ENCODE data around the gene CD163L1. TPM values are rescaled to one million over a fixed set of nuclear protein-coding genes. Genes with fewer than 3 reads are reported as not detected.

Gene CD163L1
- total RNA-seq: 1 to 10 TPM in 3 of 4 donors, under 1 TPM in 1; 0.20 to 6.4 (median 3.2) TPM

DNA sequence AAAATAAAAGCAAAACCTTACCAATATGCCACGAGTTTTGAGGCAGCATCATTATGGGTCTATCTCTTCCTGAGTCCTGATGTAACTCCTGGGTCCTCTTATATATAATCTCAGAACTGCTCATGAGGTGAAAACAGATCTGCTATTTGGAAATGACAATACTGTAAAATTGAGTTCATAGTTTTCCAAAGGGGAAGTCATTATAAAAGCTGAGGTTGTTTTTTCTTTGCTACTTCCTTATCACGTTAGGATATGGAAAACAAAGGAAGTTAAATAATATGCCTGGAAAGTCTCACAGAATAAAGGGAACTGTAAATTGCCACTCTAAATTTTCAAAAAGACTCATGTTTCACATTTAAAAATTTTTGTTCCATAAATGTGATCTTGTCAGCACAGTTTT, at the start of gene CD163L1:
Gene CD163L1, minus strand, starts transcription at position 78 of the 400 bp plus-strand sequence. Its CDS starts 26 bp downstream, at position 52.
- Histone ChIP-seq H3K4me3 (no peak within 1 kb of the TSS), H3K9me3 (no peaks in the 10 kb centered on the region), H3K36me3 (no peaks in the 10 kb centered on the region), H3K4me1 (peaks cover 0 to 3% (median 0%) of the 10 kb centered on the region in 4 donors), H3K27me3 (peaks cover 18% of the 10 kb centered on the region), H3K27ac (peak within 1 kb of the TSS in 2 of 4 donors; percentile 7 to 12)
- 21 to 35% methylated on average over 2 of the region's 2 CpGs for WGBS, 2 donors (ENCODE audit: low coverage in 1 of 2)
- in situ Hi-C loops (cut with MboI; ENCODE audit: low pct_ligation_motif_present in 1 of 4, low pct_unique_long_range_greater_than_20kb in 1 of 4, low sequenced_read_pairs in 3 of 4): no loop called here
- TF ChIP-seq EP300 (IDR thresholded peaks at IDR 0.05; ENCODE audit: low read depth): no peak
- TF ChIP-seq POLR2A (IDR thresholded peaks at IDR 0.05): peak; percentile 22
- intact Hi-C loops (cut with DNase I; ENCODE audit: low total_unique reads): no loop called here
- no peak for DNase-seq

DNA sequence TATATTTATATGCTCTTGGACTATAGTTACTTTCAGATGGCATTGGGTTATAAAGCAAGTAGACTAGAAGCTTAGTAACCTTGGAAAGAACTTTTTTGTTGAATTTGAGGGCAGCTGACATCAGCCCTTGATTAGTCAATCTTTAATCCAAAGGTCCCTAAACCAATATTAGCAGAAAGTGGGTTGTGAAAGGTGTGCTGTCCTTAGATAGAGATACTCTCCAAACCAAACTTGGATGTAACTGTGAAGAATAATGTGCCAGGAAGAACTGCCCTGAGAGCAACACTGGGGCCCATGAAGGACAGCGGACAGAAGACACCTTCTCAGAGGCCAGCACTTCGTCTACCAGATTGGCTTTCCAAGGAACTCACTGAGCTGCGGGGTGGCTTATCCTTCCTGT, 49.1 kb upstream of the CD163L1 start:
- intact Hi-C loops (cut with DNase I; ENCODE audit: low total_unique reads): no loop called here
- H3K36me3 ChIP-seq: no peaks in the 10 kb centered on the region
- no peaks in the 10 kb centered on the region for H3K9me3 ChIP-seq
- TF ChIP-seq, protein P1, sequence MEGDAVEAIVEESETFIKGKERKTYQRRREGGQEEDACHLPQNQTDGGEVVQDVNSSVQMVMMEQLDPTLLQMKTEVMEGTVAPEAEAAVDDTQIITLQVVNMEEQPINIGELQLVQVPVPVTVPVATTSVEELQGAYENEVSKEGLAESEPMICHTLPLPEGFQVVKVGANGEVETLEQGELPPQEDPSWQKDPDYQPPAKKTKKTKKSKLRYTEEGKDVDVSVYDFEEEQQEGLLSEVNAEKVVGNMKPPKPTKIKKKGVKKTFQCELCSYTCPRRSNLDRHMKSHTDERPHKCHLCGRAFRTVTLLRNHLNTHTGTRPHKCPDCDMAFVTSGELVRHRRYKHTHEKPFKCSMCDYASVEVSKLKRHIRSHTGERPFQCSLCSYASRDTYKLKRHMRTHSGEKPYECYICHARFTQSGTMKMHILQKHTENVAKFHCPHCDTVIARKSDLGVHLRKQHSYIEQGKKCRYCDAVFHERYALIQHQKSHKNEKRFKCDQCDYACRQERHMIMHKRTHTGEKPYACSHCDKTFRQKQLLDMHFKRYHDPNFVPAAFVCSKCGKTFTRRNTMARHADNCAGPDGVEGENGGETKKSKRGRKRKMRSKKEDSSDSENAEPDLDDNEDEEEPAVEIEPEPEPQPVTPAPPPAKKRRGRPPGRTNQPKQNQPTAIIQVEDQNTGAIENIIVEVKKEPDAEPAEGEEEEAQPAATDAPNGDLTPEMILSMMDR (IDR thresholded peaks at IDR 0.05): no peak
- no peak for TF ChIP-seq POLR2AphosphoS5 (IDR thresholded peaks at IDR 0.05)
- TF ChIP-seq POLR2A (IDR thresholded peaks at IDR 0.05): no peak
- TF ChIP-seq EP300 (IDR thresholded peaks at IDR 0.05; ENCODE audit: low read depth): no peak
- no peaks in the 10 kb centered on the region for H3K27me3 ChIP-seq
- no peaks in the 10 kb centered on the region for H3K4me1 ChIP-seq
- H3K4me3 ChIP-seq: no peak overlapping the region
- in situ Hi-C loops (cut with MboI; ENCODE audit: low pct_ligation_motif_present in 1 of 4, low pct_unique_long_range_greater_than_20kb in 1 of 4, low sequenced_read_pairs in 3 of 4): no loop called here
- no peak overlapping the region for H3K27ac ChIP-seq
- no peak for DNase-seq
- WGBS, 2 donors (ENCODE audit: low coverage in 1 of 2): 84% methylated on average over 3 of the region's 3 CpGs; no CpG with 5 or more reads in 1 of the 2 donors

DNA sequence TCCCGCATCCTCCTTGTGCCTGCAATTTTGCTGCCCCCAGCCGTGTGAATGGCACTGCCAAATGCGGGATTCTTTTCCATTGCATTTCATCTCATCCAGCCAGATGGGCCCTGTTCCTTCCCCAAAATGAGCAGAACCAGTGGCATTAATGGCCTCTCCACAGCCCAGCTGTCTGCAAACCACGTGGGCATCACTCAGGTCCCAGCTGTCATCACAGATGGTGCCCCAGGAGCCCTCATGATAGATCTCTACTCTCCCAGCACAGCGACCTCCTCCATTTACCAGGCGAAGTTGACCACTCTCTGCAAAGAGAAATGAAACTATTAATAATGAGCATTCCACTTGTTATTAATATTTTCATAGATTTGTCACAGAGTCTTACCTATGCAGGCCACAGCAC, 42.6 kb upstream of the CD163L1 start:
- no peak overlapping the region for H3K4me3 ChIP-seq
- no peak for DNase-seq
- H3K27ac ChIP-seq: no peak overlapping the region
- TF ChIP-seq POLR2A (IDR thresholded peaks at IDR 0.05) (no peak), POLR2AphosphoS5 (IDR thresholded peaks at IDR 0.05) (no peak), EP300 (IDR thresholded peaks at IDR 0.05; ENCODE audit: low read depth) (no peak)
- TF ChIP-seq, protein P1 (IDR thresholded peaks at IDR 0.05): no peak
- H3K9me3 ChIP-seq: no peaks in the 10 kb centered on the region
- intact Hi-C loops (cut with DNase I; ENCODE audit: low total_unique reads) (no loop called here), in situ Hi-C loops (cut with MboI; ENCODE audit: low pct_ligation_motif_present in 1 of 4, low pct_unique_long_range_greater_than_20kb in 1 of 4, low sequenced_read_pairs in 3 of 4) (no loop called here)
- H3K27me3 ChIP-seq: no peaks in the 10 kb centered on the region
- WGBS, 2 donors (ENCODE audit: low coverage in 1 of 2): 66% methylated on average over 6 of the region's 6 CpGs; no CpG with 5 or more reads in 1 of the 2 donors
- H3K4me1 ChIP-seq: no peaks in the 10 kb centered on the region
- H3K36me3 ChIP-seq: no peaks in the 10 kb centered on the region

GRCh38 chr12:7485095-7485494, 41.1 kb upstream of the CD163L1 start:
- Histone ChIP-seq H3K27me3 (no peaks in the 10 kb centered on the region), H3K9me3 (no peaks in the 10 kb centered on the region), H3K36me3 (no peaks in the 10 kb centered on the region), H3K27ac (no peak overlapping the region), H3K4me3 (no peak overlapping the region), H3K4me1 (no peaks in the 10 kb centered on the region)
- WGBS, 2 donors (ENCODE audit: low coverage in 1 of 2): 33 to 46% methylated on average over 2 to 4 of the region's 4 CpGs
- intact Hi-C loops (cut with DNase I; ENCODE audit: low total_unique reads) (no loop called here), in situ Hi-C loops (cut with MboI; ENCODE audit: low pct_ligation_motif_present in 1 of 4, low pct_unique_long_range_greater_than_20kb in 1 of 4, low sequenced_read_pairs in 3 of 4) (no loop called here)
- DNase-seq: no peak
- no peak for TF ChIP-seq POLR2A (IDR thresholded peaks at IDR 0.05)
- TF ChIP-seq, protein P1 (IDR thresholded peaks at IDR 0.05): no peak
- TF ChIP-seq EP300 (IDR thresholded peaks at IDR 0.05; ENCODE audit: low read depth): no peak
- no peak for TF ChIP-seq POLR2AphosphoS5 (IDR thresholded peaks at IDR 0.05)

GRCh38 chr12:7483343-7483742, 39.4 kb upstream of the CD163L1 start:
- Histone ChIP-seq H3K27me3 (no peaks in the 10 kb centered on the region), H3K27ac (no peak overlapping the region), H3K4me1 (no peaks in the 10 kb centered on the region), H3K36me3 (no peaks in the 10 kb centered on the region), H3K4me3 (no peak overlapping the region), H3K9me3 (no peaks in the 10 kb centered on the region)
- TF ChIP-seq EP300 (IDR thresholded peaks at IDR 0.05; ENCODE audit: low read depth): no peak
- TF ChIP-seq, protein P1 (IDR thresholded peaks at IDR 0.05): no peak
- no peak for TF ChIP-seq POLR2A (IDR thresholded peaks at IDR 0.05)
- no peak for TF ChIP-seq POLR2AphosphoS5 (IDR thresholded peaks at IDR 0.05)
- no peak for DNase-seq
- 65 to 69% methylated on average over 5 of the region's 5 CpGs for WGBS, 2 donors (ENCODE audit: low coverage in 1 of 2)
- intact Hi-C loops (cut with DNase I; ENCODE audit: low total_unique reads) (no loop called here), in situ Hi-C loops (cut with MboI; ENCODE audit: low pct_ligation_motif_present in 1 of 4, low pct_unique_long_range_greater_than_20kb in 1 of 4, low sequenced_read_pairs in 3 of 4) (no loop called here)

All from transverse colon (tissue), 4 donors.